Measurements from ENCODE around the gene DCST2.

DCST2 gene

GRCh38 chr1:155048449-155049334 is 15.1 kb upstream of the DCST2 start:
- no peak for DNase-seq

DNA sequence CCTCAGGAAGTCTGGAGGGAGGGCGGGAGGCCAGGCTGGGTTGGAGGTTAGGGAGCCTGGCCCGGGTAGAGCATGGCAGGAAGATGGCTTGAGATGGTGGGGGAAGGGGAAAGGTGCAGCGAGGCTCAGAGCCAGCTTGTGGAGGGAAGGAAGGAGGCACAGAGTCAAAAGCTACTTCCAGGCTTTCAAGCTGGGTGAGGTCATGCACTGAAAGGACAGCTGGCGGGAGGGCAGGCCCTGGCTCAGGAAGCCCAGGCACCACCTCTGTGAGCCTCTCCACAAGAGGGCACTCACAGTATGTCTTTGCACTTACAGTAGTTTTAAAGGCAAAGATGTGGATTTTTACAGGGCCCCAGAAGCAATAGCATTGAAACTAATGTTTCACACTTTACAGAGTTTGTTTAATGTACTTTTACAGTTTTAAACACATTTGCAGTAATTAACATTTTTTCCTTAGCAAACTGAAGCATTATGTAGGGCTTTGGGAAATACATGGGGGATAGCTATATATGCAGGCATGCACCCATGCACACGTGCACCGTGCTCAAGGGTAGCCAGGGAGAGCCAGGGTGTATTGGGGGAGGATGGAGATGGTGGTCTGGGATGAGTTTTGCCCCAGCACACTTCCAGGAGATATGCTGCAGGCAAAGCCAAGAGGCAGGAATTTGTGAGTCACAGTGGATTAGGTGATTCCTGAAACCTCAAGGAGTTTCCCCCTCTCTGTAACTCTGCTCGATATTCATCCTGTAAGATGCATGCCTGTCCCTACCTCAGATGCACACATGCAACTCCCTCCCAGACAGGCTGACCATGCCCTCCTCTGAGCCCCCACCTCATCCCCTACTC is 11.5 kb upstream of the DCST2 start:
- peak; percentile 79 for DNase-seq

DNA sequence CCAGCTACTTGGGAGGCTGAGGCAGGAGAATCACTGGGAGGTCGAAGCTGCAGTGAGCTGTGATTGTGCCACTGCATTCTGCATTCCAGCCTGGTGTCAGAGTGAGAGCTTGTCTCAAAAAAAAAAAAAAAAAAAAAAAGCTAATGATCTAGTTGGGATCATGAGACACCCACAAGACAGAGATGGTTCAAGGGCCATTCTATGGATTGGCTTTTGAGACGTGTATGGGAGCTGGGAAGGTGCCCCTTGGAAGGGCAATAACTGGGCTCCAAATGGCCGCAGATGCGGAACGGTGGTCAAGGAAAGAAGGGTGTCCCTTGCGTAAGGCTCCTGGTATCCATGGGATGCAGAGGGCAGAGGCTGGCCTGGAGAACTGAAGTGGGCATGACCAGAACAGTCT is 10.8 kb upstream of the DCST2 start:
- no peak for DNase-seq

DNA sequence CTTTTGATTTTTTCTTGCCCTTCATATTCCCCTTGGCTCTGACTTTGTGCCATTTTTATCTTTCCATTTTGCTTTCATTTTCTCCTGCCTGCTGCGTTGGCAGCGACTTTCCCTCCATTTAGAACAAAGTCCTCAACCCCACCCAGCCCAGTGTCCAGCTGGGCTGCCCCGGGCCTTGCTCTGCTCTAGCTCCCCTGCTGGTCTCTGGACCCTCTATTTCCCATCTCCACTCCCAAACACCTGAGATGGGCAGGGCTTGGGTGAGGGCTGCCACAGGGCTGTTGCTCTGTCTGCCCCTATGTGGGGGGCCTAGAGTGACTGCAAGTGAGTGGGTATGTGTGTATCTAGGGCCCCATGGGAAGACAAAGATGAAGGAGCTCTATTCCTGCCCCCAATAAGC is 10.2 kb upstream of the DCST2 start:
- no peak for DNase-seq

GRCh38 chr1:155043301-155043702 is 9.7 kb upstream of the DCST2 start:
- DNase-seq, result no peak

- no peak for DNase-seq
Measured at GRCh38 chr1:155042789-155043188, 9.2 kb upstream of the DCST2 start.

GRCh38 chr1:155040358-155041093 is 6.9 kb upstream of the DCST2 start:
- no peak for DNase-seq

DNA sequence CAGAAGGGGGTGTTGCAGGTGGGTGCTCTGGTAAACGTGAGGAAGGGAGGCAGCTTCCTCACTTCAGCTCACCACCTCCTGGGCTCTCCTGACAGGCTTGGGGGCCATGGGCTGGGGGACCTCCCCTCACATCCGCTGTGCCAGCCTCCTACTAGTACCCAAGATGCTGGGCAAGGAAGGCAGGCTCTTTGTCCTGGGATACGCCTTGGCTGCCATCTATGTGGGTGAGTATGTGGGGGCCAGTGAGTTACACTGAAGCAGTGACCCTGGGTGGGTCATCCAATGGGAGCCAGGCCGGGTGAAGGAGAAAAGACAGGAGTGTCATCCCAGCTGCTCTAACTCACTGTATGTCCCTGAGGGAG is 5.7 kb upstream of the DCST2 start:
- no peak for DNase-seq

DNA sequence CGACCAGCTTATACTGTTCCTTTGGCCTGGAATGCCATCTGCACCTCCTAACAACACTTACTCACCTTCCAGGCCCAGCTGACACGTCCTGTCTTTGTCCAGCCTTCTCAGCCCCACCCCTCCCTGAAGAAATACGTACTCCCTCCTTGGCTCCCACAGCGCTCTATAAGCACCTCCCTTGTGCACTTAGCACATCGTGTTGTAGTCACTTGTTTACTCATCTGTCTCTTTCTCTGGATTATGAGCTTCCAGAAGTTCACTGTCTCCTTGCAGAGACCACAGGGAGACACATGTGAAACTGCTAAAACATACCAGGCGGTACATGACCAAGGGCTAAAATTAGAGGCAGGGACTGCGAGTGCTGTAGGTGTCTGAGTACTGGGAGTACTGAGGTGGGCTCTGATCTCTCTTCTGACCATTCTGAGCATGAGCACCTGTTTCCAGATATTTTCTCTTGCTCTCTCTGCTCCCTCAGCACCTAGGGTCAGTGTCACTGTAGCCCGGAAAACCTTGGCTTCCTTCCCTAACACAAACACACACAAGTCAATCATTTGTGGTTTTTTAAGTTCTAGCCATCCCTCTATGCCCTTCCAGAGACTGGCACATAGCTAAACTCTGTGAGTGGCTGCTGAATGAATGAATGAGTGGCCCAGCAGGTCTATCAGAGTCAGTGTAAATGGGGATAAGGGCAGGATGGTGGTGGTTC is 5.2 kb upstream of the DCST2 start:
- DNase-seq, result no peak

GRCh38 chr1:155037851-155038441 is 4.4 kb upstream of the DCST2 start:
- DNase-seq, result no peak

DNA sequence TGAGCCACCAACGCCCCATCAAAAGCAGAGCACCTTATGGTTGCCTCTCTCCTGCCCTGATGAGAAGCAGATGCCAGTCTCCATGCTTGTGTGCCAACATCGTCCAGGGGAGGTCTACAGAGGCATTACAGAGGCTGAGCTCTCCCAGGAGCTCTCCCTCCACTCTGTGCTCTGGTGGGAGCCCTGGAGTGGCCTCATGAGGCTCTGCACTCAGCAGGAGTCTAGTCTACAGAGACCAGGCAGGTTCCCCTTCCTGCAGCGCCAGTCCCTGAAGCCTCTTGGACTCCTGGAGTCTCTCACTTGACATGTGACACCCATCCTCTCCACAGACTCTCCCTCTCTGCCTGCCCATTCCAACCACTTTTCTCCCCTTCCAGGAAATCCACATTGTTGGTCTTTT is 3.5 kb upstream of the DCST2 start:
- no peak for DNase-seq

- no peak for DNase-seq
Measured at GRCh38 chr1:155035936-155036335, 2.4 kb upstream of the DCST2 start.

GRCh38 chr1:155034318-155035208 is 982 bp upstream of the DCST2 start:
- DNase-seq, result no peak

DNA sequence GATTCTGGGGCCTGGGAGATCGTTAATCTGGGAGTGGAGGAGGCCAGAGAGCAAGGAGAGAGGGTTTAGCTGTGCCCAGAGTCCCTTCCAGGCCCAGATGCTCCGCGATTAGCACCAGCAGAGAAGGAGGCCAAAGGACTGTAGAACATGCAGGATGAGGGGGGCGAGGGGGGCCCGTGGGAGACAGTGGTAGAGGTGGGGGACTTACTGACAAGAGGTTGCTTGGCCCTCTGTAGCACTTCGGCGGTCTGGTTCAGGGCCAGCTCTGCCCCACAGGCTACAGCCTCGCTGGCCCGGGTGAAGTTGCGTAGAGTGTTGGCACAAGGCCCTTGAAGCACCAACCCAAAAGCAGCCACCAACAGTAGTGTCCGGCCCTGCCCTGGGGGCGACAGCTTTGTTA is 695 bp downstream of the DCST2 start:
- no peak for DNase-seq

DNA sequence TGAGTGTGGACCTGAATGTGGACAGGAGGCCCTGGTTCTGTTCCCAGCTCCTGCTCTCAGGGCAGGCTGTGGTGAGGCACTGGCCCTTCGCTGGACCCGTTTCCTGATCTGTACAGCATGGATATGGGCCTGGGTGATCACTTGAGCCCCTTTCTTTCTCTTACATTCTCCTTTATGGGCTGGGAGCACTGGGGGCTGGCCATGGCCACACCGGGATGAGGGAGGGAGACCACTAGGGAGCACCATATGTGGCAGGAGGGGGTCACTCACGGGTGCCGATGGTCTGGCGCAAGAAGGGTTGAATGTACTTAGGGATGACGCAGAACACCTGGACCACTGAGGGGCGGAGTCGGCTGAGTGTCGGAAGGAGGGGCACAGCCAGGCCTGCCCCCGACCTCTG is 2.7 kb downstream of the DCST2 start:
- DNase-seq, result no peak

GRCh38 chr1:155030243-155030795 is 3.3 kb downstream of the DCST2 start:
- DNase-seq, result no peak

DNA sequence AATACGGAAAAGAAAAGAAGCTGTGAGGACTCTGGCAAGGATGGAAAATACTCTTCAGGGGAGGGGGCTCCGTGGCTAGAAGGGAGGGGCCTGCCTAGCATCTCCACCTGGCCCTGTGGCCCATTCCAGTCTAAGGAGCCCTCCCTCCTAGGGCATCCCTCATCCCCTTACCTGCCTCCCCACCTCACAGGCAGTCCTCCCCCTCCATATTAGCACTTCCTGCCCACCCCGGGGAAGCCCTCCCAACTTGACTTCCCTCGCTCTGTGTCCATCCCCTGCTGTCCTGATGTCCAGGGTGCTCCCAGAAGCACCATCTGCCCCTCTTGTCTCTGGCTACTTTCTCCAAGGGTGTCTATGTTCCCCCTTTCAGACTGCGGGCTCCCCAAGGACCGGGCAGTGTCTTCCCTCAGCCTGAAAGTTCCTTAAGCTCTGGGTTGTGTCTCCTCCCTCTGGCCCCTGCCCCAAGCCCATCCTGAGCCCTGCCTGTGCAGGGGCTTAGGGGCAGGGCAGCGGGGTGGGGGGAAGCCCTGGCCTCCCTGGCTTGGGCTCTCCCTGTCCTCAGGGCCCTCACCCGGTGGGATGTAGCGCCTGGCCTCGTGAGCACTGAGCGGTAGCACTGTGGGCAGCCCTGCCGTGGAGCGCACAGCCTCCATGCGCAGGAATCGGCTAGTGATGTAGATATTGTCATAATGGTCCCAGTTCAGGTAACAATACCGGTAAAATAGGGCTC is 3.9 kb downstream of the DCST2 start:
- no peak for DNase-seq

- DNase-seq, result no peak
Measured at GRCh38 chr1:155026588-155026987, 7.0 kb downstream of the DCST2 start.

GRCh38 chr1:155026154-155026553 is 7.4 kb downstream of the DCST2 start:
- no peak for DNase-seq

DNA sequence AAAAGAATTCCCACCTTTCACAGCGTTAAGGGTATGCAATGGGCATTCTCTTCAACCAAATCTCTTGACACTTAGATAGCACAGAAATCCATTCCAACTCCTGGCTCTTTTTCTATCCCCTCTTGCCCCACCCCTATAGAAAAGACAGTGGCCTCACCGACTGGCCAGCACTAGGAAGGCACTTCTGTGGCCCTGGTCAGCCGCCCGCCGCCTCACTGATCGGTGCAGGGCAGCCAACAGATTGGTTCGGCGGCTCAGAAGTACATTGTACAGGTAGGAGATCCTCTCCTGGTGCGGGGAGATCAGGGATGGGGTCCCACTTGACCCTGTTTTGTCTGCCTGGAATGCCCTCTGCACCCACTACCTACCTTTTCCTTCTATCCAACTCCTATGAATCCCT is 9.3 kb downstream of the DCST2 start:
- no peak for DNase-seq

Measured in midbrain (tissue), 1 donor.